HG03064 (cell line): ENCODE measurements around the gene MDC1.
"Not testable (repeated sequence)": the region's sequence is repeated elsewhere in the genome, so short reads cannot be mapped to it uniquely, and the experiment has no call there.

Experiments
- ATAC-seq: cut with Tn5 transposase; IDR thresholded peaks from one replicate; pipeline ENCODE4 v1.9.1; 2021; ENCODE audit warnings: low read depth; ENCODE audit not compliant: unreplicated experiment

The MDC1 gene

GRCh38 chr6:30725713-30726505, 8.8 kb upstream of the MDC1 start:
- no peak for ATAC-seq

GRCh38 chr6:30724906-30725667, 8.0 kb upstream of the MDC1 start:
- ATAC-seq, result no peak

- ATAC-seq, result not testable (repeated sequence)
Observed at GRCh38 chr6:30723843-30724741, 7.0 kb upstream of the MDC1 start.

GRCh38 chr6:30723159-30723842, 6.2 kb upstream of the MDC1 start:
- not testable (repeated sequence) for ATAC-seq

GRCh38 chr6:30722280-30723112, 5.4 kb upstream of the MDC1 start:
- no peak for ATAC-seq

- not testable (repeated sequence) for ATAC-seq
Observed at GRCh38 chr6:30722025-30722279, 4.9 kb upstream of the MDC1 start.

- ATAC-seq, result no peak
Observed at GRCh38 chr6:30721198-30722024, 4.3 kb upstream of the MDC1 start.

- ATAC-seq, result no peak
Observed at GRCh38 chr6:30720738-30721197, 3.7 kb upstream of the MDC1 start.

GRCh38 chr6:30719791-30720737, 3.0 kb upstream of the MDC1 start, which contains the start of gene TUBB:
Gene TUBB, plus strand, starts transcription at chr6:30720352. Its CDS starts 155 bp downstream, at chr6:30720507.
- ATAC-seq, result peak; percentile 29

GRCh38 chr6:30719356-30719755, 2.3 kb upstream of the MDC1 start:
- ATAC-seq, result no peak

- not testable (repeated sequence) for ATAC-seq
Observed at GRCh38 chr6:30717845-30718720, 1.0 kb upstream of the MDC1 start.

- ATAC-seq, result no peak
Observed at GRCh38 chr6:30716879-30717128, 277 bp downstream of the MDC1 start.

GRCh38 chr6:30714263-30714662, 2.8 kb downstream of the MDC1 start:
- no peak for ATAC-seq

- no peak for ATAC-seq
Observed at GRCh38 chr6:30712441-30712945, 4.6 kb downstream of the MDC1 start.

GRCh38 chr6:30711758-30712380, 5.2 kb downstream of the MDC1 start:
- no peak for ATAC-seq
